GM21737 (cell line): Measurements from ENCODE around the gene MRPS10.

Experiments used
- ATAC-seq: cut with Tn5 transposase; IDR thresholded peaks from one replicate; pipeline ENCODE4 v1.9.1; 2021; ENCODE audit warnings: mild to moderate bottlenecking, moderate library complexity; ENCODE audit not compliant: unreplicated experiment

The MRPS10 gene

GRCh38 chr6:42217519-42218367 is at the start of gene MRPS10:
MRPS10 (minus strand) TSS chr6:42217861; CDS start chr6:42217849, 12 bp downstream.
- ATAC-seq: peak; percentile 91

GRCh38 chr6:42266538-42266937 is 48.9 kb upstream of the MRPS10 start:
- ATAC-seq: no peak

- no peak for ATAC-seq
These were observed 47.3 kb upstream of the MRPS10 start for GRCh38 chr6:42264852-42265390.

- ATAC-seq: no peak
These were observed 46.6 kb upstream of the MRPS10 start for GRCh38 chr6:42264162-42264851.

- ATAC-seq: no peak
These were observed 45.6 kb upstream of the MRPS10 start for GRCh38 chr6:42263165-42263728.

- ATAC-seq: no peak
These were observed 43.3 kb upstream of the MRPS10 start for GRCh38 chr6:42260972-42261371.

GRCh38 chr6:42260396-42260888 is 42.8 kb upstream of the MRPS10 start:
- ATAC-seq: no peak

- no peak for ATAC-seq
These were observed 42.3 kb upstream of the MRPS10 start for GRCh38 chr6:42259841-42260395.

- ATAC-seq: no peak
These were observed 41.6 kb upstream of the MRPS10 start for GRCh38 chr6:42259286-42259685.

GRCh38 chr6:42257614-42258013 is 40.0 kb upstream of the MRPS10 start:
- ATAC-seq: no peak

GRCh38 chr6:42257063-42257462 is 39.4 kb upstream of the MRPS10 start:
- no peak for ATAC-seq

GRCh38 chr6:42255050-42255449 is 37.4 kb upstream of the MRPS10 start:
- ATAC-seq: no peak

GRCh38 chr6:42254505-42254904 is 36.8 kb upstream of the MRPS10 start:
- ATAC-seq: no peak

GRCh38 chr6:42251911-42252637 is 34.4 kb upstream of the MRPS10 start:
- no peak for ATAC-seq

- ATAC-seq: no peak
These were observed 33.8 kb upstream of the MRPS10 start for GRCh38 chr6:42251500-42251899.

- ATAC-seq: no peak
These were observed 32.7 kb upstream of the MRPS10 start for GRCh38 chr6:42250274-42250931.

- ATAC-seq: no peak
These were observed 31.6 kb upstream of the MRPS10 start for GRCh38 chr6:42249279-42249678.

GRCh38 chr6:42243046-42243445 is 25.4 kb upstream of the MRPS10 start:
- ATAC-seq: no peak

- no peak for ATAC-seq
These were observed 24.3 kb upstream of the MRPS10 start for GRCh38 chr6:42241915-42242314.
